GM23338 (cell line): ENCODE data around the gene GRIK4. TPM values are rescaled to one million over a fixed set of nuclear protein-coding genes. Genes with fewer than 3 reads are reported as not detected.

Source experiments
- ATAC-seq: fragments of 200-7000 bp; cut with Tn5 transposase; 3 replicates; pipeline ENCODE4 v1.9.1; 2020
- DNase-seq: peaks from one replicate; pipeline ENCODE4 v3.0.0-alpha.2; 2015; ENCODE audit warnings: low spot score
- H2AFZ ChIP-seq: fragments of 200-600 bp; sonication (generic); 2 replicates; pipeline ENCODE4 v1.8.0; 2016; ENCODE audit warnings: antibody characterized with exemption, mild to moderate bottlenecking, moderate library complexity
- H3F3A ChIP-seq: fragments of 200-600 bp; sonication (generic); replicated peaks from 2 replicates; pipeline ENCODE4 v1.8.0; 2017; ENCODE audit warnings: antibody characterized with exemption, mixed run types, low read depth
- H3K27ac ChIP-seq: fragments of 200-600 bp; sonication (generic); 2 replicates; pipeline ENCODE4 v1.6.1; 2016; ENCODE audit warnings: low read depth
- H3K27me3 ChIP-seq: fragments of 200-600 bp; sonication (generic); 2 replicates; pipeline ENCODE4 v1.8.0; 2016; ENCODE audit warnings: mild to moderate bottlenecking, mixed run types, moderate library complexity; ENCODE audit not compliant: insufficient read depth
- H3K36me3 ChIP-seq: fragments of 200-600 bp; sonication (generic); 2 replicates; pipeline ENCODE4 v1.8.0; 2016; ENCODE audit warnings: mild to moderate bottlenecking; ENCODE audit not compliant: insufficient read depth
- H3K4me1 ChIP-seq: fragments of 200-600 bp; sonication (generic); 2 replicates; pipeline ENCODE4 v1.8.0; 2016; ENCODE audit warnings: mild to moderate bottlenecking, moderate library complexity; ENCODE audit not compliant: insufficient read depth
- H3K4me2 ChIP-seq: fragments of 200-600 bp; sonication (generic); 2 replicates; pipeline ENCODE4 v1.7.1; 2017; ENCODE audit warnings: mixed run types
- H3K4me3 ChIP-seq: fragments of 200-600 bp; sonication (generic); 2 replicates; pipeline ENCODE4 v1.6.1; 2016; ENCODE audit warnings: mixed run types
- H3K79me2 ChIP-seq: fragments of 200-600 bp; sonication (generic); replicated peaks from 2 replicates; pipeline ENCODE4 v1.8.0; 2017; ENCODE audit warnings: mild to moderate bottlenecking; ENCODE audit not compliant: insufficient read depth
- H3K9me2 ChIP-seq: fragments of 200-600 bp; sonication (generic); 2 replicates; pipeline ENCODE4 v1.8.0; 2017; ENCODE audit not compliant: insufficient read depth
- H4K20me1 ChIP-seq: fragments of 200-600 bp; sonication (generic); replicated peaks from 2 replicates; pipeline ENCODE4 v1.8.0; 2017; ENCODE audit warnings: mild to moderate bottlenecking; ENCODE audit not compliant: insufficient read depth
- H3K27ac Mint-ChIP-seq: 2 replicates; pipeline ENCODE4 v1.8.0; 2020; ENCODE audit warnings: inconsistent platforms, mild to moderate bottlenecking, moderate library complexity, mixed read lengths
- H3K27me3 Mint-ChIP-seq: 3 replicates; pipeline ENCODE4 v1.8.0; 2022; ENCODE audit warnings: low read depth, mild to moderate bottlenecking, moderate library complexity, mixed read lengths, inconsistent platforms; ENCODE audit not compliant: insufficient read depth, poor library complexity
- H3K36me3 Mint-ChIP-seq: 3 replicates; pipeline ENCODE4 v1.8.0; 2021; ENCODE audit warnings: low read depth, mild to moderate bottlenecking, inconsistent platforms, moderate library complexity, mixed read lengths
- H3K4me1 Mint-ChIP-seq: 3 replicates; pipeline ENCODE4 v1.8.0; 2020; ENCODE audit warnings: mild to moderate bottlenecking, inconsistent platforms, mixed read lengths
- H3K4me3 Mint-ChIP-seq: 3 replicates; pipeline ENCODE4 v1.8.0; 2021; ENCODE audit warnings: moderate library complexity, mild to moderate bottlenecking, inconsistent platforms, mixed read lengths
- H3K9me3 Mint-ChIP-seq: 3 replicates; pipeline ENCODE4 v1.8.0; 2020; ENCODE audit warnings: moderate library complexity, mild to moderate bottlenecking, inconsistent platforms, mixed read lengths
- CREB1 ChIP-seq: fragments of 250-450 bp; sonication (Bioruptor Pico); IDR thresholded peaks from 2 replicates; pipeline ENCODE4 v1.5.0; 2020; ENCODE audit warnings: low read depth, mild to moderate bottlenecking, moderate library complexity
- CTCF ChIP-seq, 2 experiments: fragments of 200-600 bp in 1 of 2; sonication (generic) in 1 of 2; conservative IDR thresholded peaks; 2 replicates each; pipeline versions ENCODE4 v1.5.1 to v1.6.1; 2016 to 2017; ENCODE audit warnings: antibody characterized with exemption in 2 of 2, low read depth in 2 of 2, mild to moderate bottlenecking in 2 of 2, moderate library complexity in 1 of 2
- EZH2 ChIP-seq: fragments of 200-600 bp; sonication (generic); IDR thresholded peaks from one replicate; pipeline ENCODE4 v1.8.0; 2017; ENCODE audit warnings: antibody characterized with exemption, mild to moderate bottlenecking, low read depth; ENCODE audit not compliant: unreplicated experiment
- EZH2phosphoT487 ChIP-seq: fragments of 200-600 bp; sonication (generic); IDR thresholded peaks from one replicate; pipeline ENCODE4 v1.8.1; 2018; ENCODE audit warnings: antibody characterized with exemption; ENCODE audit not compliant: unreplicated experiment
- JUNB ChIP-seq: IDR thresholded peaks from one replicate; pipeline ENCODE4 v1.6.1; 2016; ENCODE audit warnings: antibody characterized with exemption; ENCODE audit not compliant: unreplicated experiment
- NANOG ChIP-seq: IDR thresholded peaks from 2 replicates; pipeline ENCODE4 v1.6.1; 2016; ENCODE audit warnings: antibody characterized with exemption, borderline replicate concordance
- REST ChIP-seq: IDR thresholded peaks from one replicate; pipeline ENCODE4 v1.6.1; 2018; ENCODE audit warnings: antibody characterized with exemption; ENCODE audit not compliant: unreplicated experiment
- STAT1 ChIP-seq: IDR thresholded peaks from one replicate; pipeline ENCODE4 v1.6.1; 2016; ENCODE audit warnings: antibody characterized with exemption; ENCODE audit not compliant: unreplicated experiment
- polyA plus RNA-seq: library from polyadenylated mRNA; unstranded; fragments of >200 nt; fragmentation: Nextera tagmentation; extraction: Ambion mirVana; gene quantifications from 2 replicates; pipeline ENCODE4 v1.2.1, GENCODE V29; 2016
- total RNA-seq: library from RNA; depleted of rRNA; stranded (reverse); fragments of >200 nt; shearing (Covaris generic); gene quantifications from 2 replicates; pipeline ENCODE4 v1.2.3, GENCODE V29; 2014
- TF ChIP-seq, protein P1 (sequence below): fragments of 250-450 bp; sonication (Bioruptor Pico); IDR thresholded peaks from 2 replicates; pipeline ENCODE4 v1.5.0; 2020; ENCODE audit warnings: mild to moderate bottlenecking, moderate library complexity

Gene GRIK4
- total and polyA plus RNA-seq, 2 experiments from 2014 or later = 0.63 to 2.2 TPM

DNA sequence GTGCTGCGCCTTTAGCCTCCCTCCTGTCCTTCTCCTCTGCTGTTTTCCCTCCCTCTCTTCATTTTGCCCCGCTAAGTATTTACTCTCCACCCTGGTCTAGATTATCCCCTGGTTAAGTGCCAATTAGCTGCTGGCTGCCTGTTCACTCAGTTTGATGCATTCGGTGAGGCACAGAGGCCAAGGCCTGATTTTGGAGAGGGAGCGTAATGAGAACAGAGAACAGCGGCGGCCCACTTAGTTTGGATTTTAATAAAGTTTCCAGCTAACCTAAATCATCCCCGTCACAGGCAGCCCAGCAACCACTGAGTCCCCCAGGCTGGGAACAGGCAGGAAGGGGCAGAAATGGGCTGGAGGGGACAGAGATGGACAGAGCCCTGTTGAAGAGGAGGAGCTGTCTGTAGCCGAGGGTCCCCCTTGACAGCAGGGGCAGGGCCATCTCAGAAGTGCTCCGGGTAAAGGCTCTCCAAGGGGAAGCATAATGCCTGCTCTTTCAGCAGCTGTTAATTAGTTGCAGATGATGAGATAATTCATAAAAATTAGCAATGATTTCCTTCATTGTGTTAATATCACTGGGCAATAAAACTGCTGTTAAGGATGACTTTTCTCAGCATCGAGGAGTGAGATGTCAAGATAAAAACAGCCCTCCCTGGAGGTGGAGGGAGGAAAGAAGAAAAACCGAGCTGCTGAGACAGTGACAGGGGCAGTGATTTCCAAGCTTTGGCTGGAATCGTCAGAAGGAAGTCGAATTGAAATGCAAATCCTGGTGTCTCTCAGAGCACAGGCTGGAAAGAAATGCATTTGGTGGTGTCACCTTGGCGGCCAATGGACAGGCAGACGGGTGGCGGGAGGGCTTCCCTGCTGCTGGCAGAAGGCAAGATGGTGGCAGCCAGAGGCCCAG lies 170.1 kb downstream of the GRIK4 start:
- Histone ChIP-seq H3K27me3 (no peaks in the 10 kb centered on the region), H3K4me2 (0 out of 2 replicates have a peak overlapping the region, but pooled peaks have one; percentile 6), H3K27ac (no peak overlapping the region), H3K36me3 (no peaks in the 10 kb centered on the region), H3F3A (no peaks in the 10 kb centered on the region), H3K4me3 (no peak overlapping the region), H3K4me1 (peaks cover 8% of the 10 kb centered on the region), H3K79me2 (no peaks in the 10 kb centered on the region), H3K9me2 (peaks cover 5% of the 10 kb centered on the region; the same call in 1 of the 2 replicates), H4K20me1 (no peaks in the 10 kb centered on the region), H2AFZ (peak overlapping the region; percentile 69; the same call in 1 of the 2 replicates)
- ATAC-seq = peak; percentile 48
- Mint-ChIP-seq H3K36me3 (no peaks in the 10 kb centered on the region), H3K4me1 (peaks cover 22% of the 10 kb centered on the region), H3K27ac (peak overlapping the region; percentile 9; the same call in 1 of the 2 replicates), H3K27me3 (peaks cover 7% of the 10 kb centered on the region), H3K4me3 (no peak overlapping the region; the same call in 2 of the 3 replicates), H3K9me3 (no peaks in the 10 kb centered on the region)
- peak; percentile 69 for DNase-seq
- TF ChIP-seq JUNB (no peak), EZH2 (no peak), CREB1 (no peak), CTCF (conservative IDR thresholded peaks at IDR 0.05; ENCODE audit: low read depth in 2 of 2) (peak in 1 of 2 experiments; percentile 7; a peak in 1 of 4 replicates)

DNA sequence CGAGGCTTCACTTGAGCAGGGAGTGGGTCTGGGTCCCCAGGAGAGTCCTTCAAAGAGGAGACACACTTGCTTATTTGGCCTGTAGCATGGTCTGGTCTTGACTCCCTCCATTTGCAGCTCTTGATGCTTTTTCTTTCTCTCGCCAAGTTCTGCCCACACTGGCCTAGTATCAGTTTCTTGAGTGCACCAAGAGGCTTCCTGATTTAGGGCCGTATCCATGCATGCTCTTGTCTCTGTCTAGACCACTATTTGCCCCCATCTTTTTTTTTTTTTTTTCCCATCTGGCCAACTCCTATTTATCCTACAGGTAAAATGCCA lies 170.7 kb downstream of the GRIK4 start:
- no peak for ATAC-seq
- H3K4me3 ChIP-seq = no peak overlapping the region
- peaks cover 5% of the 10 kb centered on the region for H3K27me3 Mint-ChIP-seq
- H3K27me3 ChIP-seq = no peaks in the 10 kb centered on the region
- peaks cover 5% of the 10 kb centered on the region; the same call in 1 of the 2 replicates for H3K9me2 ChIP-seq
- H3K4me1 Mint-ChIP-seq = peaks cover 22% of the 10 kb centered on the region
- no peaks in the 10 kb centered on the region for H3K36me3 ChIP-seq
- no peak overlapping the region for H3K27ac ChIP-seq
- H3K9me3 Mint-ChIP-seq = no peaks in the 10 kb centered on the region
- no peaks in the 10 kb centered on the region for H3K36me3 Mint-ChIP-seq
- no peaks in the 10 kb centered on the region for H4K20me1 ChIP-seq
- no peak overlapping the region for H3K4me3 Mint-ChIP-seq
- no peak overlapping the region for H3K4me2 ChIP-seq
- no peak for DNase-seq
- no peaks in the 10 kb centered on the region for H3F3A ChIP-seq
- H3K27ac Mint-ChIP-seq = peak overlapping the region; percentile 9; the same call in 1 of the 2 replicates
- H2AFZ ChIP-seq = no peak overlapping the region
- H3K4me1 ChIP-seq = peaks cover 8% of the 10 kb centered on the region
- H3K79me2 ChIP-seq = no peaks in the 10 kb centered on the region
- TF ChIP-seq REST (no peak), EZH2phosphoT487 (no peak), NANOG (no peak), STAT1 (no peak)
- TF ChIP-seq, protein P1, sequence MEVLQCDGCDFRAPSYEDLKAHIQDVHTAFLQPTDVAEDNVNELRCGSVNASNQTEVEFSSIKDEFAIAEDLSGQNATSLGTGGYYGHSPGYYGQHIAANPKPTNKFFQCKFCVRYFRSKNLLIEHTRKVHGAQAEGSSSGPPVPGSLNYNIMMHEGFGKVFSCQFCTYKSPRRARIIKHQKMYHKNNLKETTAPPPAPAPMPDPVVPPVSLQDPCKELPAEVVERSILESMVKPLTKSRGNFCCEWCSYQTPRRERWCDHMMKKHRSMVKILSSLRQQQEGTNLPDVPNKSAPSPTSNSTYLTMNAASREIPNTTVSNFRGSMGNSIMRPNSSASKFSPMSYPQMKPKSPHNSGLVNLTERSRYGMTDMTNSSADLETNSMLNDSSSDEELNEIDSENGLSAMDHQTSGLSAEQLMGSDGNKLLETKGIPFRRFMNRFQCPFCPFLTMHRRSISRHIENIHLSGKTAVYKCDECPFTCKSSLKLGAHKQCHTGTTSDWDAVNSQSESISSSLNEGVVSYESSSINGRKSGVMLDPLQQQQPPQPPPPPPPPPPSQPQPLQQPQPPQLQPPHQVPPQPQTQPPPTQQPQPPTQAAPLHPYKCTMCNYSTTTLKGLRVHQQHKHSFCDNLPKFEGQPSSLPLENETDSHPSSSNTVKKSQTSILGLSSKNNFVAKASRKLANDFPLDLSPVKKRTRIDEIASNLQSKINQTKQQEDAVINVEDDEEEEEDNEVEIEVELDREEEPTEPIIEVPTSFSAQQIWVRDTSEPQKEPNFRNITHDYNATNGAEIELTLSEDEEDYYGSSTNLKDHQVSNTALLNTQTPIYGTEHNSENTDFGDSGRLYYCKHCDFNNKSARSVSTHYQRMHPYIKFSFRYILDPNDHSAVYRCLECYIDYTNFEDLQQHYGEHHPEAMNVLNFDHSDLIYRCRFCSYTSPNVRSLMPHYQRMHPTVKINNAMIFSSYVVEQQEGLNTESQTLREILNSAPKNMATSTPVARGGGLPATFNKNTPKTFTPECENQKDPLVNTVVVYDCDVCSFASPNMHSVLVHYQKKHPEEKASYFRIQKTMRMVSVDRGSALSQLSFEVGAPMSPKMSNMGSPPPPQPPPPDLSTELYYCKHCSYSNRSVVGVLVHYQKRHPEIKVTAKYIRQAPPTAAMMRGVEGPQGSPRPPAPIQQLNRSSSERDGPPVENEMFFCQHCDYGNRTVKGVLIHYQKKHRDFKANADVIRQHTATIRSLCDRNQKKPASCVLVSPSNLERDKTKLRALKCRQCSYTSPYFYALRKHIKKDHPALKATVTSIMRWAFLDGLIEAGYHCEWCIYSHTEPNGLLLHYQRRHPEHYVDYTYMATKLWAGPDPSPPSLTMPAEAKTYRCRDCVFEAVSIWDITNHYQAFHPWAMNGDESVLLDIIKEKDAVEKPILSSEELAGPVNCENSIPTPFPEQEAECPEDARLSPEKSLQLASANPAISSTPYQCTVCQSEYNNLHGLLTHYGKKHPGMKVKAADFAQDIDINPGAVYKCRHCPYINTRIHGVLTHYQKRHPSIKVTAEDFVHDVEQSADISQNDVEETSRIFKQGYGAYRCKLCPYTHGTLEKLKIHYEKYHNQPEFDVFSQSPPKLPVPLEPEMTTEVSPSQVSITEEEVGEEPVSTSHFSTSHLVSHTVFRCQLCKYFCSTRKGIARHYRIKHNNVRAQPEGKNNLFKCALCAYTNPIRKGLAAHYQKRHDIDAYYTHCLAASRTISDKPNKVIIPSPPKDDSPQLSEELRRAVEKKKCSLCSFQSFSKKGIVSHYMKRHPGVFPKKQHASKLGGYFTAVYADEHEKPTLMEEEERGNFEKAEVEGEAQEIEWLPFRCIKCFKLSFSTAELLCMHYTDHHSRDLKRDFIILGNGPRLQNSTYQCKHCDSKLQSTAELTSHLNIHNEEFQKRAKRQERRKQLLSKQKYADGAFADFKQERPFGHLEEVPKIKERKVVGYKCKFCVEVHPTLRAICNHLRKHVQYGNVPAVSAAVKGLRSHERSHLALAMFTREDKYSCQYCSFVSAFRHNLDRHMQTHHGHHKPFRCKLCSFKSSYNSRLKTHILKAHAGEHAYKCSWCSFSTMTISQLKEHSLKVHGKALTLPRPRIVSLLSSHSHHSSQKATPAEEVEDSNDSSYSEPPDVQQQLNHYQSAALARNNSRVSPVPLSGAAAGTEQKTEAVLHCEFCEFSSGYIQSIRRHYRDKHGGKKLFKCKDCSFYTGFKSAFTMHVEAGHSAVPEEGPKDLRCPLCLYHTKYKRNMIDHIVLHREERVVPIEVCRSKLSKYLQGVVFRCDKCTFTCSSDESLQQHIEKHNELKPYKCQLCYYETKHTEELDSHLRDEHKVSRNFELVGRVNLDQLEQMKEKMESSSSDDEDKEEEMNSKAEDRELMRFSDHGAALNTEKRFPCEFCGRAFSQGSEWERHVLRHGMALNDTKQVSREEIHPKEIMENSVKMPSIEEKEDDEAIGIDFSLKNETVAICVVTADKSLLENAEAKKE (CRISPR knock-in tag) = no peak
